GM10847 (cell line): ENCODE data around the gene IZUMO4.
A peak's percentile ranks its signal among the peaks of the same experiment; 100 is the strongest.

Experiments used
- POLR2A ChIP-seq: IDR thresholded peaks from 2 replicates; pipeline ENCODE4 v1.6.1; 2011; ENCODE audit not compliant: insufficient read length; ENCODE audit errors: extremely low read depth

IZUMO4 gene

DNA sequence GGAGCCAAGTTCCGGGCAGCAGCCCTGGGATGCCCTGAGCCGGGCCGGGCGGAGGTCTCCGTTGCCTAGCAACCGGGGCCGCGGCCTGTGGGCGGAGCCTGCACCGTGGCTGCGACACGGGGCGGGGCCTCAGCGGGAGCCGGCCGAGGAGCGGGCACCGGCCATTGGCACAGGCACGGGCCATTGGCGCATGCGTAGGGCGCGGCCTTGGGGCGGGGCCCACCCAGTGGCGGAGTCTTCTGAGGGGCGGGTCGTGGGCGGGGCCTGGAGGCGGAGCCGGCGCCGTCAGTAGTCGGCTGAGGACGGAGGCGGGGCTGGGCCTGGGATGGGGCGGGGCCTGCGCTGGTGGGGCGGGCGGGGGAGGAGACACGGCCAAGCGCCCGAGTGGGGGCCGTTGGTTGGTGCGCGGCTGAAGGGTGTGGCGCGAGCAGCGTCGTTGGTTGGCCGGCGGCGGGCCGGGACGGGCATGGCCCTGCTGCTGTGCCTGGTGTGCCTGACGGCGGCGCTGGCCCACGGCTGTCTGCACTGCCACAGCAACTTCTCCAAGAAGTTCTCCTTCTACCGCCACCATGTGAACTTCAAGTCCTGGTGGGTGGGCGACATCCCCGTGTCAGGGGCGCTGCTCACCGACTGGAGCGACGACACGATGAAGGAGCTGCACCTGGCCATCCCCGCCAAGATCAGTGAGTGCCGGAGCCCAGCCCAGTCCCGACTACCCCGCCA is at the start of gene IZUMO4:
IZUMO4 (plus strand) TSS at position 436 of the 723 bp plus-strand sequence; CDS start at position 467, 31 bp downstream.
- no peak for TF ChIP-seq POLR2A

DNA sequence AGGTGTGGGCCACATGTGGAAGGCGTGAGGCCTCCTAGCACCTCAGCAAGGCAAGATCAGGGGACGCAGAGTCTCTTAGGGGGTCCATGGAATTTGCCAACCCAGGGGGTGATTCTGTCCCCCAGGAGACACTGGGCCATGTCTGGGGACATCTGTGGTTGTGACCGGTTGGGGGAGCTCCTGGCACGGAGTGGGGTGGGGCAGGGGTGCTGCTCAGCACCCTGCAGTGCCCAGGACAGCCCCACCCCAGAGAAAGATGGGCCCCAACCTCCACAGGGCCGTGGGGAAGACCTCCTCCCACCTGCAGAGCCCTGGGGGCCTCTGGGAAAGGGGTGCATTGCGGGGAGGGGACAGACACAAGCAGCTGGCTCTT is 49.7 kb upstream of the IZUMO4 start:
- TF ChIP-seq POLR2A, result no peak

GRCh38 chr19:2047449-2048103 is 49.1 kb upstream of the IZUMO4 start:
- TF ChIP-seq POLR2A, result no peak

- TF ChIP-seq POLR2A, result no peak
Observed at GRCh38 chr19:2048104-2048958, 48.4 kb upstream of the IZUMO4 start.

DNA sequence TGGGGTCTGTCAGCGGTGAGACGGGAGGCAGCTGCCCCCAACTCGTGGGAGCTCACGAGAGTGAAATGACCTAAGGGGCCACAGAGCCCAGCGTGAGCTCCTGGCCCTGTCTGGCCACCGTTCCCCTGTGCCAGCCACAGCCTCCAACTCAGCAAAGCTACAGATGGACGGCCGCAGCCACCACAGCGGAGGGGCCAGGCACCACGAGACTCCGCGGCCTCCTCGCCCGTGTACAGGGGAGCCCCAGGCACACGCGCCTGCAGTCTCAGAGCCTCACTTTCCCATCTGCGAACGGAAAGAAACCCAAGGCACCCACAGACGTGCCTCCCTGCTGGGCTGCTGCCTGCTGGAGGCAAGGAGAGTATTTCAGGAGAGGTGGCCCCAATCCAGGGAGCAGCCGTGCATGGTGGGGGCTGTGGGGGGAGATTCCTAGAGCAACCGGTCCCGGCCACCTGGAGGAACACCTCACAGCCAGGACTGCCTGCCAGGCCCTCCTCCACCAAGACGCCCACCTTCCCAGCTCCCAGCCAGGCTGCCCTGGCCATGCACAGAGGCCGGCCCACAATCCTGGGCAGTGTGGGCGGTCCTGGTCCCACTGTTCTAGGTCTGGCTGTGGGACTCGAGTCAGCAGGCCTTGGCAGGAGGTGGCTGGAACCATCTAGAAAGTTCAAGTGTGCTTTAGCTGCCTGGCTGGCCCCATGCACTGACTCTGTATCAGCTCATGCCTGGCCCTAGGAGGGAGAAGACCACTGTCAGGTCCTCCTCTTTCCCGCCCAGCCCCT is 47.6 kb upstream of the IZUMO4 start:
- TF ChIP-seq POLR2A, result no peak

DNA sequence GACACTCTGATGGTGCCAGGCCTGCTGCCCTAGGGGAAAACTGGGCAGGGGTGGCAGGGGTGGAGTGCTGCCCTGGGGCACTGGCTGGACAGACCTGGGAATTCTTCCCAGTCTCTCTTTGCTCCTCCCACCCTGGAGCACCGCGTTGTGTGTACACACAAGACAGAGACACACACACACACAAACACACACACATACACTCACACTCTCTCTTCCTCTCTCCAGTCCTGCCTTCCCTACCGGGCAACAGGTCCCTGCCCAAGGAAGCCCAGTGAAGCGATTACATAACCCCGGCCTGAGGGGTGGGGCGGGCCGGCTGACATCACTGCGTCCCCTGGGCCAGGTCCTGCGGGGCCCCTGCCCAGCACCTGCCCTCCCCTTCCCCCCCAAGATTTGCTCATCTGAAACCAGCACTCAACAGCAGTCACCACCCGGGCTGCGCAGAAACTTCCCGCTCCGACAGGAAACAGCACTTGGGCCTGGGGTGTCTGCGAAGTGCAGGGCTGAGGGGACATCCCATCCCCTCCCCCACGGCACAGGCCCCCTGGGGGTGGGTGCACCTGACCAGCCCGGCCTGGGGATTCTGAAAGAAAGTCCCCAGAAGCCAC is 46.9 kb upstream of the IZUMO4 start:
- no peak for TF ChIP-seq POLR2A

DNA sequence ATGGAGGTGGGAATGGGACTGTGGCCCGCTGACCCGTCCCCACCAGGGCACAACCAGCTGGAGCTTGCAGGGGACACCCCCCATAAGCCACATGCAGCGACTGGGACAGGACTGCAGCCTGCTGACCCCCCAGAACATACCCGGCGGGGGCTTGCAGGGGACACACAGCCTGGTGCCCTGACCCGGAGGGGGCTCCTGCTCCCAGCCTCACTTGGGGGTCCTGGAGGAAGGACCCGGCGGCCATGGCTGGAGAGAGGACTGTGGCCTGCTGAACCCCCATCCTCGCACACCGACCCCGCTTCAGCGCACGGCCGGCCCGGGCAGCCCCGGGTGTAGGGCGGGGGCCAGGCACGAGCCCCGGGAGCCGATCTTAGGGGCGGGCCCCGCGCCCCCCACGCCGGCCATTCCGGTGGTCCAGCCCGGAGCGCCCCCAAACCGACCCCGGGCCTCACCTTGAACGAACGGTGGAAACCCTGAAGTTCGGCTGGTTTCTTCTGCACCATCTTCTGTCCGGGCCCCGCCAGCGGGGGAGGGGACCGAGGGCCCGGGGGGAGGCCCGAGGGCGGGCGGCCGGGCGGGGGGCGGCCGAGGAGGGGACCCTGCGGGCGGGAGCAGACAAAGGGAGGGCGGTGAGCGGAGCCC is 46.2 kb upstream of the IZUMO4 start:
- TF ChIP-seq POLR2A, result no peak

- TF ChIP-seq POLR2A, result peak; percentile 100
Observed at GRCh38 chr19:2050991-2051772, 45.5 kb upstream of the IZUMO4 start, which contains the start of gene MKNK2. MKNK2 (minus strand) TSS chr19:2051244; CDS start chr19:2050851, 393 bp downstream.

DNA sequence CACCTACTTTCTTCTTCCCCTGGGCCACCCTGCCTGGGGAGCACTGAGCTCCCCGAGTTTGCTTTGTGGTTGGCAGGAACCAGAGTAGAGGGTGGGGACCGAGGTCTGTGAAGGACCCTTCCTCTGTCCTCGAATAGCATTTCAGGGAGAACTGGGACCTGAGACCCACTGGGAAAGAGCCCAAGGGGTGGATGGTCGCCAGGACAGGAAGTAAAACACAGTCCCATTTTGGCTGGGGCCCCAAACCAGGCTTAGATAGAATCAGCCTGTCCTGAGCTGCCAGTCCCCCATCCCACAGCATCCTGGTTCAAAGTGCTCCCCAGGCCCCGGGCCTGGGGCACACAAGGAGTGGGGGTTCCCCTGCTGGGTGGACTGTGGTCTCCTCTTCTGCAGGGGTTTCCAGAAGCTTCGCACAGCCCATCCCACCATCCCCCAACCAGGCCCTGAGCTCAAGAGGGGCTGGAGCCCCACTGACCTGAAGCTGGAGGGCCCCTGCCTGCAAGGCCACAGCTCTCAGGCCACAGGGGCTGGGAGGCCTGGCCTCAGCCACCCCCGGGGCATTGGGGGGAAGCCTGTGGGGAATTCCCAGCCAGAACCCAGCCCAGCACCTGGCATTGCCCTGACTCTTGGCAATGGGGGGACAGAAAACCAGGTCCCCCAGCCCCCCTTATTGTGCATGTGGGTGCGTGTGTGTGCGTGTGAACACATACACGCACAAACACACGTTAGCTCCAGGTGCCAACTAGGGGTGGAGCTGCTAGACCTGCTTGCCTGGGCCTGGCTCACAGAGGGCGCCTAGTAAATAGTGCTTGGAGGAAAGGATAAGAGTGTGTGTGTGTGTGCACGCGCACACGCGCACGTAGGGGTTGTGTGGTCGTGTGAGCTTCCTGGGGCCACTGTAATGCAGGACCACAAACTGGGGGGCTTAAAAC is 44.7 kb upstream of the IZUMO4 start:
- no peak for TF ChIP-seq POLR2A

DNA sequence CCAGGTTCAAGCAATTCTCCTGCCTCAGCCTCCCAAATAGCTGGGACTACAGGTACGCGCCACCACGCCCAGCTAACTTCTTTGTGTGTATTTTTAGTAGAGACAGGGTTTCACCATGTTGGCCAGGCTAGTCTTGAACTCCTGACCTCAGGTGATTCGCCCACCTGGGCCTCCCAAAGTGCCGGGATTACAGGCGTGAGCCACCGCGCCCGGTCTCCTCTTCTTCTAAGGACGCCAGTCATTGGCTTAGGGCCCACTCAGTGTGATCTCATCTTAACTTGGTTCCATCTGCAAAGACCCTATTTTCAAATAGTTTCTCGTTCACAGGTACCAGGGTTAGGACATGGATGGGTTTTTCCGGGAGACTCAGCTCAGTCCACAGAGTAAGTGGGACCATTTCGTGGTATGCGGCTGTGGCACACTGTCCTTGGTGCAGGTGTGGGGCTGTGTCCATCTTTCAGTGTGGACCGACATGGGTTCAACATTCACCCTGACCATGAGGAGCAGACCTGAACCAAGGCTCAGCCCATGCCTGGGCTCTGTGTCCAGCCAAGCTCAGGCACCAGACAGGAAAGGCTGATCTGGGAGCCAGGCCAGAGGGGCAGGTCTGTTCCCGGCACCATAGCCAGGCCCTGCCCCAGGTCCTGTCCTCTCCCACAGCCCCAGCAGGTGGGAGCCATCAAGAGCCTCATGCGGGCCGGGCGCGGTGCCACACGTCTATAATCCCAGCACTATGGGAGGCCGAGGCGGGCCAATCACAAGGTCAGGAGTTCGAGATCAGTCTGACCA is 42.9 kb upstream of the IZUMO4 start:
- no peak for TF ChIP-seq POLR2A

DNA sequence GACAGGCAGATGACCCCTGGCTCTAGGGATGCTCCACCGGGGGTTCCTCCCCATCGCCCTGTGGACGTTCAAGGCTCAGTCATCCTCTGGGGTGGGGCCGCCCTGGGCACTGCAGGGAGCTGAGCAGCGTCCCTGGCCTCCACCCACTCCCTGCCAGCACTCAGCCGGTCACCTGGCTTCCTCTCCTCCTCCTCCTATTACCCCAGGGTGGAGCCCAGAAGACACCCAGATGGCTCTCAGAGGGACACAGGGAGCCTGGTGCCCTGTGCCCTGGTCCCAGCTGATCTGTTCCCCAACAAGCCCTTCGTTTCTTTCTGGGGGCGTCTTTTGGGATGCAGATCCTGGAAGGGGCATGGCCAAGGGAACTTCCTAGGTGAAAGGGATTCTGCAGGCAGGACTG is 42.0 kb upstream of the IZUMO4 start:
- no peak for TF ChIP-seq POLR2A
